Stimulated activated CD4-positive, alpha-beta T cell treated with anti-CD3 and anti-CD28 coated beads, Interleukin-1b, Interleukin-23, amount 100 ng/mL, for 1 hour (primary cell): ENCODE results near the gene CCDC73.
"Not testable (repeated sequence)": the region's sequence is repeated elsewhere in the genome, so short reads cannot be mapped to it uniquely, and the experiment has no call there.

Experiments
- DNase-seq, 2 donors: peaks; one replicate each; pipeline ENCODE4 v3.0.0-alpha.2; 2020; ENCODE audit warnings: low read depth in 2 of 2

The CCDC73 gene

DNA sequence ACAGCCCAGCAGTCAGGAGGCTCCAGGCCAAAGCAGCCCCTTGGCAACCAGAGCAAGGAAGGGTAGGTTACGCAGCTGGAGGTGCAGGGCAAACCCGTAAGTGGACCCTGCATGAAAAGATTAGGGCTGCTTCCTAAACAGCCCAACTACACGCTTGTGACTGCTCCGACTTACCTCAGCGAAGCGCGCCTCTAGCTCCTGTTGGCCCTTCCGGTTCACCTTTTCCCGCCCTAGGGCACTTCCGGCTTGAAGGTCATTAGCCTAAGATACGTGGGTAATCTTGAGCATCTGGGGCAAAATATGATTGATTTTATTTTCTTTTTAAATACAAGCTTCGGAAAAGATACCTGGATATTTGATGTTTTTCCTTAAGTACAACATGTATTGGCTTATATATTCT, at the start of gene CCDC73:
CCDC73 (minus strand) TSS at position 224 of the 400 bp plus-strand sequence. CDS start 34,419 bp downstream, outside the sequence.
- DNase-seq: no peak

- no peak for DNase-seq
Measured at GRCh38 chr11:32843544-32843943, 49.1 kb upstream of the CCDC73 start.

- no peak for DNase-seq
Measured at GRCh38 chr11:32840587-32840986, 46.1 kb upstream of the CCDC73 start.

DNA sequence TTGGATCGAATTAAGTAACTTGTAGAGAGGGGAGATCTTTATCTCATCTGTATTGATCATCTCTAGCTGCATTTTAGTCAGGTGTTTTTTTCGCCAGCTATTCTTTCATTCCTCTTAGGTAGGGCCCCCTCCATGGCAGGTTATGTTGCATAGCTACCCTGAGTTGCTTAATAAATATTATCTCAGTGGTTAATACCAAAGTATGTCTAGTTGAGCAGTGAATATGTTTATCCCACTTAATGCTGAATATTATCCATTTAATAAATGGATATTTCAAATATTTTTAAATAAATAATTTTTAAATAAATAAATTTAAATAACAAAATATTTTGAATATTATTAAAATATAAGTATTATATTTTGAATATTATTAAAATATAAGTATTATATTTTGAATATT, 44.8 kb upstream of the CCDC73 start:
- no peak for DNase-seq

DNA sequence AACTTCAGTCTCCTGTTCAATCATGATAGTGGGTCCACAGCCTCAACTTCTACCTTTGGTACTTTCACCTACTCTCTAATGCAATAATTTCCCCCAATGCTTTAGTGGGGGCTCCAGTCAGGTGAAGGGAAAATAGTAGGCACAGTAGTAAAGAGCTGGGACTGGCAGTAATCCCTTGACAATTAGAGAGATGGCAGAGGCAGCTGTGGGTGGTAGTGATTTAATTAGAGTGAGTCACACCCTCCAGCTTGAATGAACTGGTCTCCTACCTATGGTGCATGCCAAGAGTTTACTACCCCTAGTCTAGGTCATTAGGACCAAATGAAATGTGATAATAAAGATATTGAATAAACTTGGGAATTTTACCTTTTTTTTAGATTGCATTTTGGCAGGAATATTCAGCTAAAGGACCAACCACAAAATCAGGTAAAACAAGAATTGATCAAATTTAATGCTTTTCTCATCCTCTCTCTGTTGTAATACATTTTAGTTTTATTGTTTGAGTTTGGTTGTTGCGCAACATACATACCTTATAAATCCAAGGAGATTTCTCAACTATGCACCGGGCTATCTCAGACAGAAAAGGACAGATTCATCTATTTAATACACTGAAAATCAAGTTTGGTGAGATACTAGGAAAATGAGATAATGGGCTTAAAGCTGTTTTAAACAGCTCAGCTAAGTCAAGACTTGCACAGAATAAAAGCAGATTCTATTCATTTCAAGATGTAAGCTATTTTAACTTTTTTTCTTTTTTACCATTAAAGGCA, 44.2 kb upstream of the CCDC73 start:
- no peak for DNase-seq

DNA sequence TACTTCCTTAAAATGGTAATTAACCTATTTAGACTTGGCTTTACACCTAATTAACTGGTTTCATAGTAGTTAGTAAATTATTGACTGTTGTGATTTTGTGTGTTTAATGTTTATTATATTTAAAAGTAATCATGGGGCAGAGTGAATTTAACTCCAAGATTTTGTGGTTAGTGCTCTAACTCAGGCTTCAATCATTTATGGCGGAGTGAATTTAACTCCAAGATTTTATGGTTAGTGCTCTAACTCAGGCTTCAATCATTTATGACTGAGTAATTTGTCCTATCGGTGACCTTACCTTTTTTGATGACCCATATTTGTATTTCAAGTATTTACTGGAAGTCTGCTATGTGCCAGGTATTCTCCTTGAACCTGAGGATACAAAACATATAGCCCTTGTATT, 42.5 kb upstream of the CCDC73 start:
- no peak for DNase-seq

- no peak for DNase-seq
Measured at GRCh38 chr11:32833921-32834320, 39.5 kb upstream of the CCDC73 start.

GRCh38 chr11:32831221-32831620, 36.8 kb upstream of the CCDC73 start:
- no peak for DNase-seq

DNA sequence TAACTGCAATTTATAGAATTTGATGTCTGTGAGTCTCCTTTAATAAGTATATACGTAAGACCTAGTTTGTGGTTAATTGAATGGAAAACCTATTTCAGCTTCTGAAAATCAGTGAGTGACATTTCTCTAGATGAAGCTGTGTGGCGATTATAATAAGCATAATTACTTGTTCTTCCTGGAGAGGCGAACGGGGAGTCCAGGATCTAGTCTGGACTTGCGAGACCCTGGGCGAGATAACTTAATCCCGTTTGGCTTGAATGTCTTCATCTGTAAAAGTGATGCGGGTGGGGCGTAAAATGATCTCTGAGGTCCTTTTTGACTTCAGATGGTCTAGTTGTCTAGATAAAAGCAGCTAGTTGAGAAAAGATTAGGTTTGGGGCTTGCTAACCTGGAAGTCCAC, 36.3 kb upstream of the CCDC73 start:
- DNase-seq: no peak

- DNase-seq: no peak
Measured at GRCh38 chr11:32830413-32830738, 35.9 kb upstream of the CCDC73 start.

DNA sequence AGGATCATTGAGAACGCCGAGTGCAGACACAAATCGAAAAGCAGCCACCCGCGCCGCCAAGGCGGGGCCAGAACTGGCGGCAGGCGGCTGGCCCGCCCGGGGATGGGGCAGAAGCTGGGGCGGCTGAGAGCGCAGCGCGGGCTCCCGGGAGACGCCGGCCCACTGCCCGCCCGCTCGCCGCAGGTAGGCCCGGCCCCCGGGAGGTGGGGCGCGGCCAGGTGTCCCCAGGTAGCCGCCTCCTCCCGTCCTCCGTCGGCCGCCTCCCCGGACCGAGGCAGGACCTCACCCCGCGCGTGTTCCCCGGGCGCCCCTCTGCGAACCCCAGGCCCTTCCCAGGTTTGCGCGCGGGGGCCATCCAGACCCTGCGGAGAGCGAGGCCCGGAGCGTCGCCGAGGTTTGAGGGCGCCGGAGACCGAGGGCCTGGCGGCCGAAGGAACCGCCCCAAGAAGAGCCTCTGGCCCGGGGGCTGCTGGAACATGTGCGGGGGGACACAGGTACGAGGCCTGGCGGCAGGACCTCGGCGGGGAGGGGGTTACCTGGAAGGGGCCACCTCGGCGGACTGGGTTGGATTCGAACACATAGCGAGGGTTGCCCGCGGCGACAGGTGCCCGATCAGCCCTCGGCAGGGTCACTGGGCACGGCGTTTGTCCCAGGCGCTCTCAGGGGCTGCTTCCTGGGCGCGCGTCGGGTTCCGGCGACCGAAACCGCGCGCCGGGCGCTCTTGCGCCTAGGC, 35.4 kb upstream of the CCDC73 start, which contains the start of gene PRRG4:
PRRG4 (plus strand) TSS at position 248 of the 733 bp plus-strand sequence. CDS start 603 bp downstream, outside the sequence.
- peak in 1 of 2 donors; percentile 11 for DNase-seq

DNA sequence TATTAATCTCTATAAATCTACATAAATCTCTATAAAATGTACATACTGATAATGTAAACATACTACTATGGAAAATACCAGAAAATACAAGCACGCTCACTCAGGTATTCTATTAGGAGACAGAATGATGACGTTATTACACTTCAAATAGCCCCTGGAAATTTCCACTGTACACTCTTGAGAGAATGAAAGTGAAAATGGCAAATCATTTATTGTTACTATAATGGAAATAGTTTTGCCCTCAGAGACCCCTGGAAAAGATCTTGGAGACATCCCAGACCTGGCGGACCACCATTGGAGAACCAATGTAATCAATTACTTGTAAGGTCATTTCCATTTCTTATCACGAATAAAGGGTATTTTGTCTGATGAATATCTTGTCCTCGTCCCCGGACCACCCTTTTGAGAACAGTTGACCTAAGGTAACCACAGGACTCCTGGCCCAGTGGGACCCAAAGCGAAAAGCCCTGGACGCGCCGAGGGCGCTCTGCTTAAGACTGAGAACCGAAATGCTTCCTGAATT, 34.8 kb upstream of the CCDC73 start:
- no peak for DNase-seq

DNA sequence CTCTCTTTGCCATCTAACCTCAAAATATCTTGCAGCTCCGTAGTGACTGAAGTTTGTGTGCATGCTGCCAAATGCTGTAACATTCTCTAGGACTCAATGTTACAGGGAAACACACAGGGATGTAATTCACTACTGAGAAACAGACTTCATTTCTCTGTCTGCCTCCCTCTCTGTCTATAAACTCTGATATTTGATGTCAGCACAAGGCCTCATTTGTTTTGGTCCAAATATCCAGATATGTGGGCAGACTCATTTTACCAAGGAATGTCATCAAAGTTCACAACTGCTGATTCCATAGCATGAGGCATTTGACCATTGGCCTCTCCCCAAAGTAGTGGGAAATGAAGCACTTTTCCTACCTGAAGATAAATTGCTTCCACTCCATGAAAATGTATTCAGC, 32.8 kb upstream of the CCDC73 start:
- no peak for DNase-seq

GRCh38 chr11:32826113-32826512, 31.7 kb upstream of the CCDC73 start:
- no peak for DNase-seq

GRCh38 chr11:32823617-32824016, 29.2 kb upstream of the CCDC73 start:
- not testable (repeated sequence) for DNase-seq

DNA sequence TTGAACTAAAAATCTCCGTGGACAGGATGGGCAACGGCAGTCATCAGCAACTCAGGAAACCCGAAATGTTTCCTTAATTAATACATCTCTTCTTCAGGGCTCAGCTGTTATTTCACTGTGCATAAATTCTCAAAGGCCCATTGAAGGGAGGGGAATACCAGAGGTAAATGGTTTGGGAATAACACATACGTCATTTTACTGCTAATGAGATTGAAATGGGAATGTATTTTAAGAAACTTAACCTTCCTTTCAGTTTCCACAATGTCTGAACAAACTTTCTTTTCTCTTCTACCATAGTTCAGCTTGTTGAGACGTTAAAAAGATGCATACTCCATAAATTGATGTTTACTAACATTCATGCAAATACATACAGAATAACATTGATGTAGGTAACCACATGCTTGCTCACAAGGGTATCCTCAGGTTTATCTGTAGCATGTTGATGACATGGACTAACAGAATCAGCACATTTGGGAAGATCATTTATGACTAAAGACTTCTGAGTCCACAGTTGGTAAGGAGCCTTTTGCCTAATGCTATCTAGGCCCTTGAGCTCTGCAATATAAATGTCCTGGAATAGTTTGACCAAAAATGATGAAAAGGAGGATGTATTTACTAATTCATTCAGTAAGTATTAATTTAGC, 27.6 kb upstream of the CCDC73 start:
- no peak for DNase-seq

DNA sequence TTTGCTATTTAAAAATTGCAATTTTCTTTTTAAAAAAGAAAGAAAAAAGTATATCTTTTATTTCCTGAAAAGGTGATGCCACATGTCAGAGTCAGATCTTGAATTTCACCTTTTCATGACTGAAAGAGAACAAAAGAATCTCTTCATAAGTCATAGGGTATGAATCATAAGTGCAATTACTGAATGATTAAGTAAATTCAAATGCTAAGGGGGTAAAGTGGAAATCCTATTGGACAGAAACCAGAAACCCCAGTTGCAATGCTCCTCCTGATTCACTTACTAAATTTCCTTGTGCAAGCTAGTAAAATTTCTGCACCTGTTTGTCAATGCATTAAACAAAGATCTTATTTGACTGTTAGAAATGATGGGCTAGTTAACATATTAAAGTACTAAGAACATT, 27.1 kb upstream of the CCDC73 start:
- DNase-seq: no peak

- DNase-seq: no peak
Measured at GRCh38 chr11:32820497-32820896, 26.0 kb upstream of the CCDC73 start.

GRCh38 chr11:32819187-32819586, 24.7 kb upstream of the CCDC73 start:
- no peak for DNase-seq

GRCh38 chr11:32817852-32818183, 23.4 kb upstream of the CCDC73 start:
- DNase-seq: no peak

DNA sequence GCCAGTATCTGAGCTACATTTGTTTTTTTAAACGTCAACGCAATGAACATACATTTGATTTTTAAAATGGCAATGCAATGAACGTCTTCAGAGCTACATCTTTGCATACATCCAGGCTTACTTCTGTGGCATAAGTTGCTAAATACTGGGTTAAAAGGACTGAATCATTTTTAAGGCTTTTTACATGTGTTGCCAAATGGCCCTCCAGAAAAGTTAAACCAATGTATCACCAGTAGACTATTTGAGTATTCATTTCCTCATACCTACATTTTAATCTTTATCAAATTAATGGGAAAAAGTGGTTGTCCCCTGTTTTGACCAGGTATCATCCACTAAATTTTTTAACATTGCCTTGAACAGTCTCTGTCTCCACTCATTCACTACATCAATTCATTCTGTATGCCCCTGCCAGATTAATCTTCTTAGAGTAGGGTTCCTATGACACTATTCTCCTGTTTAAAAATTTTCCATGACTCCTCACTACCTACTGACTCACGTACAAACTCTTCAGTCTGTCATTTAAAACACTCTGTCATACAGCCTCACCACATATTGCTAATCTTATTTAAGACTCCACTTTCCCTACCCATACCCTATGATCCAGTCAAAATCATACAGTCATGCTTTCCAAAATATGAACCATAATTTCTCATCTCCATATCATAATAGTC, 22.9 kb upstream of the CCDC73 start:
- DNase-seq: no peak

- DNase-seq: peak in 1 of 2 donors; percentile 23
Measured at GRCh38 chr11:32809313-32809712, 14.9 kb upstream of the CCDC73 start.
